Measurements from ENCODE around the gene DPP6.

DNA sequence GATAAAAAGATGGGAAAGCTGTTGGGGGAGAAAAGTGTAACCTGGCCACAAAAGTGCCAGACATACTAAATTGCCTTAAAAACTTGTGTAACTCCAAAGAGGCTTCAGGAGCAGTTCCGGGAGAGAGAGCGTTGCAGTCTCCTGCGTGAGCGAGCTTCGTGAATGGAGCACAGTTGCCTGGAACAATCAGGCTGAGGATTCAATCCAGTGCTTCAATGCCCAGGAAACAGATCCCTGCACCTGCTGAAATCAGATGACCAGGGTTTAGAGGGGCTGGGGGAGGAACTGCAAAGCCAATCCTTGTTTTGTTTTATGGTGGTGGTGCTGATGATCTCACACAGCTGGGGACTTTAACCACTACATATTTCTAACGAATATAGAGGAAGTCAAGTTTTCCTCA, 398.3 kb downstream of the DPP6 start:
- TF ChIP-seq, protein P1, sequence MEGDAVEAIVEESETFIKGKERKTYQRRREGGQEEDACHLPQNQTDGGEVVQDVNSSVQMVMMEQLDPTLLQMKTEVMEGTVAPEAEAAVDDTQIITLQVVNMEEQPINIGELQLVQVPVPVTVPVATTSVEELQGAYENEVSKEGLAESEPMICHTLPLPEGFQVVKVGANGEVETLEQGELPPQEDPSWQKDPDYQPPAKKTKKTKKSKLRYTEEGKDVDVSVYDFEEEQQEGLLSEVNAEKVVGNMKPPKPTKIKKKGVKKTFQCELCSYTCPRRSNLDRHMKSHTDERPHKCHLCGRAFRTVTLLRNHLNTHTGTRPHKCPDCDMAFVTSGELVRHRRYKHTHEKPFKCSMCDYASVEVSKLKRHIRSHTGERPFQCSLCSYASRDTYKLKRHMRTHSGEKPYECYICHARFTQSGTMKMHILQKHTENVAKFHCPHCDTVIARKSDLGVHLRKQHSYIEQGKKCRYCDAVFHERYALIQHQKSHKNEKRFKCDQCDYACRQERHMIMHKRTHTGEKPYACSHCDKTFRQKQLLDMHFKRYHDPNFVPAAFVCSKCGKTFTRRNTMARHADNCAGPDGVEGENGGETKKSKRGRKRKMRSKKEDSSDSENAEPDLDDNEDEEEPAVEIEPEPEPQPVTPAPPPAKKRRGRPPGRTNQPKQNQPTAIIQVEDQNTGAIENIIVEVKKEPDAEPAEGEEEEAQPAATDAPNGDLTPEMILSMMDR (IDR thresholded peaks at IDR 0.05 in 4 of 5, conservative IDR thresholded peaks at IDR 0.05 in 1 of 5) = no peak
- TF ChIP-seq POLR2A (IDR thresholded peaks at IDR 0.05) = no peak
